Activated CD4-positive, alpha-beta memory T cell treated with anti-CD3 and anti-CD28 coated beads for 36 hours (primary cell): ENCODE data around the gene SLC12A2. TPM values are rescaled to one million over a fixed set of nuclear protein-coding genes. Genes with fewer than 3 reads are reported as not detected.

ENCODE experiments used
- CTCF ChIA-PET: fragments of 350-600 bp; sonication (Branson Sonifier 250); formaldehyde crosslinking; loops from one replicate; lab custom pipeline; 2021; ENCODE audit warnings: antibody characterized with exemption, inconsistent platforms; lab: Charles Lee
- POLR2A ChIA-PET: fragments of 350-600 bp; sonication (Branson Sonifier 250); formaldehyde crosslinking; loops from one replicate; lab custom pipeline; 2021; ENCODE audit warnings: antibody characterized with exemption; lab: Charles Lee
- DNase-seq: peaks from one replicate; pipeline ENCODE4 v3.0.0-alpha.2; 2020
- H3K27ac Mint-ChIP-seq: one replicate; pipeline ENCODE4 v1.8.0; 2021; ENCODE audit warnings: mixed read lengths
- H3K27me3 Mint-ChIP-seq: one replicate; pipeline ENCODE4 v1.8.0; 2021; ENCODE audit warnings: mixed read lengths
- H3K36me3 Mint-ChIP-seq: one replicate; pipeline ENCODE4 v1.8.0; 2021; ENCODE audit warnings: mixed read lengths
- H3K4me1 Mint-ChIP-seq: one replicate; pipeline ENCODE4 v1.8.0; 2021; ENCODE audit warnings: low read depth, mixed read lengths
- H3K4me3 Mint-ChIP-seq: one replicate; pipeline ENCODE4 v1.8.0; 2021; ENCODE audit warnings: mild to moderate bottlenecking, mixed read lengths
- H3K9me3 Mint-ChIP-seq: one replicate; pipeline ENCODE4 v1.8.0; 2021; ENCODE audit warnings: mixed read lengths
- intact Hi-C: fragments of 100-400 bp; cut with micrococcal nuclease; formaldehyde crosslinking; loops from one replicate; pipeline ENCODE4 v1.15.1; 2023
- total RNA-seq, 2 experiments: library from RNA; stranded (reverse); gene quantifications; one replicate each; pipeline ENCODE4 v1.2.3, GENCODE V29; 2021

Gene SLC12A2
- total RNA-seq = 1 to 10 TPM; 9.7 to 9.9 TPM

DNA sequence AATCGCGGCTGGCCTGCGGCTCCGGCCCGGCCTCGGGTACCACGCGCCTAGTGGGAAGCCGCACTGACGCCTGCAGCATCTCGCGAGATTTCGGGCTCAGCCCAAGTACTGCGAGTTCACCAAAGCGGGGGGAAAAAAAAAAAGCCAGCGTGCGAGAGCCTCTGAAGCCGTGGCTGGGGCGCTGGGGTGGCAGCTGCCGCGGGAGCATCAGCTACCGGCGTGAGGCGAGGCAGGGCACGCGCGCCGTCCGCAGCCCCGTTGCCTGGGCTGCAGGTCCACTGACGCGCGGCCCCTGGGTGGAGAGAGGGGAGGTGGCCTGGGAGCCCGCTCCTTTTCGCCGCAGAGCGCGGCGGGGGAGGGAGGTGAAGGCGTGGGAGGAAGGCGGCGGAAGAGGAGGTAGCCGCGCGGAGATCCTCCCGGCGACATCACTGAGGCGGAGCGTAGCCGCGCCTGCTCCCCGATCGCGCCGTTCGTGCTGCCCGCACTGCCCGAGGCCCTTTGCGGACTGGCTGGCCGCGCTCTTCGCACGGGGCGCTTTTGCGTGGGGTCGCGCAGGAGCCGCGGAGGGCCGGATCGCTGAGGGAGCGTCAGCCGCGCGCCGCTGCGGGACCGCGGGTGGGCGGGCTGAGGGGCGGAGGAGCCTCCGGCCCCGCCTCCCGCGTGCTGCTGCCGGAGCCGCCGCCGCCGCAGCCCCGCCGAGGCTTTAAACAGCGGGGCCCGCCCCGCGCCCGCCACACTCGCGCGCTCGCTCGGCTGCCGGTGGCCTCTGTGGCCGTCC is at the start of gene SLC12A2:
SLC12A2 (plus strand) TSS at position 734 of the 778 bp plus-strand sequence. CDS start 189 bp downstream, outside the sequence.
- H3K4me1 Mint-ChIP-seq = peaks cover 54% of the 10 kb centered on the region
- H3K36me3 Mint-ChIP-seq = peaks cover 3% of the 10 kb centered on the region
- intact Hi-C loops = loop anchor here (1.0 to 5.0 kb wide), 9 partner anchors 118 to 1052 kb away; partner anchors contain the start of genes ISOC1, MARCHF3 and PRRC1
- peak; percentile 92 for DNase-seq
- H3K4me3 Mint-ChIP-seq = peak within 1 kb of the TSS; percentile 89
- POLR2A ChIA-PET = interaction anchor here (1.1 to 1.6 kb wide), 5 partner anchors 17 to 1012 kb away, joined by 3 to 4 read pairs (median 3); partner anchors contain the start of gene ISOC1
- H3K27ac Mint-ChIP-seq = peak within 1 kb of the TSS; percentile 93
- no peaks in the 10 kb centered on the region for H3K27me3 Mint-ChIP-seq
- no peaks in the 10 kb centered on the region for H3K9me3 Mint-ChIP-seq
- CTCF ChIA-PET = interaction anchor here (0.9 kb wide), 1 partner anchor 519 kb away, joined by 3 read pairs; no protein-coding TSS in a partner anchor

- ChIA-PET CTCF (no interaction called here), POLR2A (no interaction called here)
- intact Hi-C loops = no loop called here
- peaks cover 9% of the 10 kb centered on the region for H3K9me3 Mint-ChIP-seq
- no peak overlapping the region for H3K4me3 Mint-ChIP-seq
- H3K4me1 Mint-ChIP-seq = no peaks in the 10 kb centered on the region
- no peak for DNase-seq
- H3K27me3 Mint-ChIP-seq = no peaks in the 10 kb centered on the region
- peaks cover 32% of the 10 kb centered on the region for H3K36me3 Mint-ChIP-seq
- no peak overlapping the region for H3K27ac Mint-ChIP-seq
Measured at GRCh38 chr5:128035689-128036088, 47.9 kb upstream of the SLC12A2 start.

DNA sequence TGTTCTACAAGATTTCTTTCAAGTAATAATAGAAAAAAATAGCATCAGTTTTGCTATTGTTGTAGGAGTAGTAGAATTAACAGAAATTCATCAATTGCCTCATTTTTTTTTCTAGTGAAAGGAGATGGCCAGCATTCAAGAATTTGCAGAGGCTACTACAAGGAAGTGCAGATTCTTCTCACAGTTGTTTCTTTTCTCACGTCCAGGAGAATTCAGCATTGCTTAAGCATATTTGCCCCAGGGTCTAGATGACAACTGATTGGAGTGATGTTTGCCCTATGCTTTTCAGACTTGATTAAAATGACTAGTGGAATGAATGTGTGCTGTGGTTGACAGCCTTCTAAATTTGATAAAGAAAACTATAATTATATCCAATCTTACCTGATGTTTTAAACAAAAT is 46.6 kb upstream of the SLC12A2 start:
- peaks cover 26% of the 10 kb centered on the region for H3K36me3 Mint-ChIP-seq
- POLR2A ChIA-PET = no interaction called here
- no peak overlapping the region for H3K4me3 Mint-ChIP-seq
- CTCF ChIA-PET = no interaction called here
- H3K4me1 Mint-ChIP-seq = no peaks in the 10 kb centered on the region
- intact Hi-C loops = no loop called here
- H3K27ac Mint-ChIP-seq = no peak overlapping the region
- peaks cover 7% of the 10 kb centered on the region for H3K9me3 Mint-ChIP-seq
- DNase-seq = no peak
- no peaks in the 10 kb centered on the region for H3K27me3 Mint-ChIP-seq

GRCh38 chr5:128038643-128039042 is 44.9 kb upstream of the SLC12A2 start:
- peaks cover 3% of the 10 kb centered on the region for H3K9me3 Mint-ChIP-seq
- intact Hi-C loops = no loop called here
- ChIA-PET CTCF (no interaction called here), POLR2A (no interaction called here)
- no peaks in the 10 kb centered on the region for H3K4me1 Mint-ChIP-seq
- no peaks in the 10 kb centered on the region for H3K27me3 Mint-ChIP-seq
- H3K36me3 Mint-ChIP-seq = peaks cover 19% of the 10 kb centered on the region
- no peak overlapping the region for H3K4me3 Mint-ChIP-seq
- no peak for DNase-seq
- H3K27ac Mint-ChIP-seq = no peak overlapping the region

DNA sequence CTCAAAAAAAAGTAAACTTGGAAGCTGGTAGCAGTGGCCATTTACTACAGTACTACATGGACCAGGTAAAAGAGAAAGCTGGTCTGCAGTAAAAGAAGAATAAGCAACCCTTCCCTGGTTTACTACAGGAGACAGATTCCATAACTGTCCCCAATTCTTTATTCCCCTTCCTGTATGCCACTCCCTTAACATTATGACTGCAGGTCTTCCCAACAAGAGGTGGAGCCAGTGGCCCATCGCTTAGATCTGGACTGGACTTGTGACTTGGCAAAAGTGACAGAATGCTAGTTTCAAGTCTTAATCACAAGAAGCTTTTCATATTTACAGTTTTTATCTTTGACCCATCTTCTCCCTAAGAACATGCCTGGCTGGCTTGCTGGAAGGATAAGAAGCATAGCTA is 42.6 kb upstream of the SLC12A2 start:
- intact Hi-C loops = no loop called here
- POLR2A ChIA-PET = no interaction called here
- H3K4me3 Mint-ChIP-seq = no peak overlapping the region
- CTCF ChIA-PET = no interaction called here
- H3K27me3 Mint-ChIP-seq = no peaks in the 10 kb centered on the region
- H3K9me3 Mint-ChIP-seq = no peaks in the 10 kb centered on the region
- DNase-seq = no peak
- no peak overlapping the region for H3K27ac Mint-ChIP-seq
- no peaks in the 10 kb centered on the region for H3K4me1 Mint-ChIP-seq
- H3K36me3 Mint-ChIP-seq = peaks cover 5% of the 10 kb centered on the region

DNA sequence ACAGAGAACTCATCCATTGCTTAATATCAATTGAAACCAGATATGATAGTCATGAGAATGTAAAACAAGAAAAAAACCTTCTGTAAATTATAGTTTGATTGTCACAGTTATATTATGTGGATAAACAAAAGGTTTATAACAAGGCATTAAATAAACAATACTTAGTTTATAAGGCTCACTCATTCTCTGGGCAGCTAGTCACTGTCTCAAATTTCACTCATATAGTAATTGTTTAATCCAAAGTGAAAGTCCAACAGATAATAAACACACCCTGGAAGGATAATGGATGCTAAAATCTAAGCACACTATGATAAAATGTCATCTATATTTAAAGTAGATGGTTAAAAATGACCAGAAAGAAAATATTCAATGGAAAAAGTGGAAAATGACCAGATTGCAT is 30.8 kb upstream of the SLC12A2 start:
- Mint-ChIP-seq H3K27ac (no peak overlapping the region), H3K27me3 (no peaks in the 10 kb centered on the region), H3K4me1 (peaks cover 2% of the 10 kb centered on the region), H3K36me3 (peaks cover 50% of the 10 kb centered on the region), H3K4me3 (no peak overlapping the region), H3K9me3 (peaks cover 7% of the 10 kb centered on the region)
- no peak for DNase-seq
- ChIA-PET POLR2A (no interaction called here), CTCF (no interaction called here)
- intact Hi-C loops = no loop called here

- CTCF ChIA-PET = no interaction called here
- Mint-ChIP-seq H3K4me3 (no peak overlapping the region), H3K9me3 (peaks cover 3% of the 10 kb centered on the region), H3K27me3 (no peaks in the 10 kb centered on the region), H3K36me3 (peaks cover 50% of the 10 kb centered on the region), H3K27ac (no peak overlapping the region), H3K4me1 (no peaks in the 10 kb centered on the region)
- intact Hi-C loops = no loop called here
- no peak for DNase-seq
- POLR2A ChIA-PET = no interaction called here
Measured at GRCh38 chr5:128053291-128053954, 30.1 kb upstream of the SLC12A2 start.

DNA sequence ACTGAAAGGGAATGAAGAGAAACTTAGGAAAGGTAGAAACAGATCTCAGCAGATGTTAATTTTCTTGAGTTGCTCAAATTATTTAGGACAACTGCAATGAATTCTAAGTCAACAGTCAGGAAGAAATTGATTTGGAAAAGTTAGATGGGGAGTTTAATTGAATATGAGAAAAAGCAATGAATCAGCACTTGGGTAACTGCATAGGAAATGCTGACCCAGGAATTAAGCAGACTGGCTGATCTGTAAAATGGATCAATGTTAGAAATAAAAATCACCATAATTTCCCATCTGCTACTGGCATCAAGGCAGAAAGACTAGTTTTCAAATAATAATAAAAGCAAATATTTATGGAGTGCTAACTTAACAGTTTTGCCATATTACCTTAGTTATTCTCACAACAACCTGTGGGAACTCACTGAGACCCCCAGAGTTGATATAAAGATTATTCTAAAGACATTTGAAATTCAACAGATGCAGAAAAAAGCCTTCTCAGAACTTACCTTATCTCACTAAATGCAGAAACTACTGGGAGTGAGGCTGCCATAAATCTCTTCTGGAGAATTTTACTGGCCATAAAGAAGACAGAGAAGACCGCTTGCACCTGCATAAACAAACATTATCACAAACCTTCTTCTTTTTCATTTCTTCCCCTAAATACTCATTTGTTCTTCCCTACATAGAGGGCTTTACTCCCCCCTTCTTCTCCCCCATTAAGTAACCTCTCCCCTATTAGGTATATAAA is 22.8 kb upstream of the SLC12A2 start:
- DNase-seq = no peak
- CTCF ChIA-PET = no interaction called here
- Mint-ChIP-seq H3K27me3 (no peaks in the 10 kb centered on the region), H3K4me1 (no peaks in the 10 kb centered on the region), H3K4me3 (no peak overlapping the region), H3K27ac (no peak overlapping the region), H3K9me3 (no peaks in the 10 kb centered on the region), H3K36me3 (peaks cover 19% of the 10 kb centered on the region)
- POLR2A ChIA-PET = no interaction called here
- intact Hi-C loops = no loop called here

DNA sequence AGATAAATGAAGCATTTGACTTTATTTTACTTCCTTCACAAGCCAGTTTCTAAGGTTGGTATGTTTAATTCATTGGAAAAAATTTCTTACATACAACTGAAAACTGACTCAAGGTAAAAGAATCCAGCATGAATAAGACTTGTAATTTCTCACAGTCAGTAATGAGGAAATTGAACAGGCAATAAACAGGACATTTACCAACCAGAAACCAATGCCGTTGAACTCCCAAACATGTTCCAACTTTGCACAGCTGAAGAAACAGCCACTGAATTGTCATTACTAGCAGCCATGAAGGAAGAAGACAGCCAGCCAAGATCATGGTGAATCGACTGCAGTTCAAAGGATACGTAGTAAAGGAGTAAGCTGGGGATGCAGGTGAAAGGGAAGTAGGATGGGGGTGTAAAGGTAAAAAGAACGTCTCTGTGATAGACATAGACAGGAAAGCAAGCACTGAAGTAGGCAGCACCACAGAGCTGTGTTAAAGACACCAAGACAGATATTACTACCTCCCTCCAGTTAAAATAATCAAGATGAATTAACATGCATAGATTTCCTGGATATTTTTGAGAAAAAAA is 21.3 kb upstream of the SLC12A2 start:
- ChIA-PET POLR2A (no interaction called here), CTCF (no interaction called here)
- peaks cover 11% of the 10 kb centered on the region for H3K36me3 Mint-ChIP-seq
- H3K4me3 Mint-ChIP-seq = no peak overlapping the region
- H3K27ac Mint-ChIP-seq = no peak overlapping the region
- no peaks in the 10 kb centered on the region for H3K9me3 Mint-ChIP-seq
- H3K4me1 Mint-ChIP-seq = no peaks in the 10 kb centered on the region
- no peak for DNase-seq
- intact Hi-C loops = no loop called here
- no peaks in the 10 kb centered on the region for H3K27me3 Mint-ChIP-seq

- Mint-ChIP-seq H3K27ac (no peak overlapping the region), H3K4me3 (no peak overlapping the region), H3K9me3 (no peaks in the 10 kb centered on the region), H3K4me1 (peaks cover 13% of the 10 kb centered on the region), H3K27me3 (no peaks in the 10 kb centered on the region), H3K36me3 (peaks cover 19% of the 10 kb centered on the region)
- POLR2A ChIA-PET = no interaction called here
- intact Hi-C loops = no loop called here
- CTCF ChIA-PET = no interaction called here
- no peak for DNase-seq
Measured at GRCh38 chr5:128074171-128074570, 9.4 kb upstream of the SLC12A2 start.

DNA sequence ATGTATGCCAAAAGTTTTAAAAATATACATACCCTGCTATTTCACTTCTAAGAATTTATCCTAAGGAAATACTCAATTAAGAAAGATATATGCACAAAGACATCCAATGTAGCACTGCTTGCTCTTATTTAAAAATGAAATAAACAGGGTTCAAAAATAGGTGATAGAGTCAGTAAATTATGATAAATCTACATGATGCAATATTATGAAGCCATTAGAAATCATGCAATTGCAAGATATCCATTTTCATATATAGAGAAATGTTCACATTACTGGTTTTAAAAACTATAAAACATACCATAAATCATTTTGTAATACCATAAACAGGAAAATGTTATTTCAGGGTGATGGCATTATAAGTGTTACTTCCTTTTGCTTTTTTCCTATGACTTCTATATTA is 8.6 kb upstream of the SLC12A2 start:
- ChIA-PET POLR2A (no interaction called here), CTCF (no interaction called here)
- peaks cover 19% of the 10 kb centered on the region for H3K36me3 Mint-ChIP-seq
- intact Hi-C loops = no loop called here
- DNase-seq = no peak
- no peaks in the 10 kb centered on the region for H3K9me3 Mint-ChIP-seq
- H3K4me3 Mint-ChIP-seq = no peak overlapping the region
- no peak overlapping the region for H3K27ac Mint-ChIP-seq
- peaks cover 17% of the 10 kb centered on the region for H3K4me1 Mint-ChIP-seq
- H3K27me3 Mint-ChIP-seq = no peaks in the 10 kb centered on the region

GRCh38 chr5:128077526-128077925 is 6.0 kb upstream of the SLC12A2 start:
- Mint-ChIP-seq H3K27me3 (no peaks in the 10 kb centered on the region), H3K4me3 (no peak overlapping the region), H3K36me3 (peaks cover 15% of the 10 kb centered on the region), H3K27ac (no peak overlapping the region), H3K9me3 (no peaks in the 10 kb centered on the region), H3K4me1 (peaks cover 37% of the 10 kb centered on the region)
- ChIA-PET CTCF (interaction anchor here (0.6 kb wide), 1 partner anchor 169 kb away, joined by 3 read pairs; no protein-coding TSS in a partner anchor), POLR2A (no interaction called here)
- intact Hi-C loops = no loop called here
- no peak for DNase-seq
